Activated naive CD4-positive, alpha-beta T cell treated with anti-CD3 and anti-CD28 coated beads, Interleukin-2, amount 50 U/mL, for 72 hours (primary cell): ENCODE measurements around the gene UGCG. TPM values are rescaled to one million over a fixed set of nuclear protein-coding genes. Genes with fewer than 3 reads are reported as not detected.

Experiments used
- ATAC-seq, 2 donors: fragments of 150-1000 bp; cut with Tn5 transposase; 2 replicates each; pipeline ENCODE4 v1.10.0; 2021; ENCODE audit warnings: mild to moderate bottlenecking in 2 of 2, moderate library complexity in 2 of 2
- DNase-seq, 2 donors: peaks; one replicate each; pipeline ENCODE4 v3.0.0; 2021 to 2022; ENCODE audit warnings: low spot score in 2 of 2
- H3K27ac Mint-ChIP-seq, 2 donors: one replicate each; pipeline ENCODE4 v1.8.0; 2022; ENCODE audit warnings: mild to moderate bottlenecking in 2 of 2, mixed read lengths in 2 of 2
- H3K36me3 Mint-ChIP-seq, 2 donors: one replicate each; pipeline ENCODE4 v1.8.0; 2022; ENCODE audit warnings: mixed read lengths in 2 of 2
- H3K9me3 Mint-ChIP-seq, 2 donors: one replicate each; pipeline ENCODE4 v1.8.0; 2022; ENCODE audit warnings: mixed read lengths in 2 of 2
- total RNA-seq, 2 donors: library from RNA; stranded (reverse); gene quantifications; one replicate each; pipeline ENCODE4 v1.2.3, GENCODE V29; 2022

UGCG gene
- total RNA-seq, 2 donors from 2014 or later = 12.5 to 23.5 TPM

DNA sequence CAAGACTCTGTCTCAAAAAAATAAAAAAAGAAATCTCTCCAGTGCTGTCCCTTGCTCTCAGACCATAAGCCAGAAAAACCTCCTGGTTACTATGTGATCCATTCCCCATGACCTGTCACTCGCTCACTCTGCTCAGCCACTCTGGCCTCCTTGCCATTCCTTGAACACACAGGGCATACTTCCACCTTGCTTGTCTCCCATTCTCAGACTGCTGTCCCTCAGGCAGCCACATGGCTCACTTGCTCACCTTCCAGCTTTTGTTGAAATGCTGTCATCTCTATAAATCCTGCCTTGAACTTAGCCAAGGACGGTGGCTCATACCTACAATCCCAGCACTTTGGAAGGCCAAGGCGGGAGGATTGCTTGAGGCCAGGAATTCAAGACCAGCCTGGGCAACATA, 82.9 kb downstream of the UGCG start:
- no peak for ATAC-seq
- DNase-seq = no peak
- Mint-ChIP-seq H3K9me3 (no peaks in the 10 kb centered on the region), H3K36me3 (no peaks in the 10 kb centered on the region), H3K27ac (no peak overlapping the region)

DNA sequence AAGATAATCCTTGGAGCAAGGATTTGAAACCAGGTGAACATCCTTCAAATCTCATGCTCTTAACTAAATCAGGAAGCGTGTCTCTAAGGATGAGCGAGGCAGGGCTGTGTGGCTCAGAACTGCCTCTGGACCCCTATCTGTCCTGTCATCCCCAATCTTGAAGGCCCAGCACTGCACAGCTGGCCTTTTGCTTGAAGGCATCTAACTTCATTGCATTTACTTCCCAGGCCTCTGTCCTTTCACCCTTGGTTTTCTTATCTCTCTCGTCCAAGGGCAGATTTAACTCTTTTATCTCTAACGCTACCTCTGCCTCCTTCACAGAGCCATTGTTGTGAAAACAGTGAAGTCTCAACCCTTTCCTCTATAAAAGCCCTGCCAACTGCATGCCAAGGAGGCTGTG, 83.8 kb downstream of the UGCG start:
- DNase-seq (no peak), ATAC-seq (no peak)
- H3K9me3 Mint-ChIP-seq = no peaks in the 10 kb centered on the region
- no peak overlapping the region for H3K27ac Mint-ChIP-seq
- H3K36me3 Mint-ChIP-seq = no peaks in the 10 kb centered on the region

DNA sequence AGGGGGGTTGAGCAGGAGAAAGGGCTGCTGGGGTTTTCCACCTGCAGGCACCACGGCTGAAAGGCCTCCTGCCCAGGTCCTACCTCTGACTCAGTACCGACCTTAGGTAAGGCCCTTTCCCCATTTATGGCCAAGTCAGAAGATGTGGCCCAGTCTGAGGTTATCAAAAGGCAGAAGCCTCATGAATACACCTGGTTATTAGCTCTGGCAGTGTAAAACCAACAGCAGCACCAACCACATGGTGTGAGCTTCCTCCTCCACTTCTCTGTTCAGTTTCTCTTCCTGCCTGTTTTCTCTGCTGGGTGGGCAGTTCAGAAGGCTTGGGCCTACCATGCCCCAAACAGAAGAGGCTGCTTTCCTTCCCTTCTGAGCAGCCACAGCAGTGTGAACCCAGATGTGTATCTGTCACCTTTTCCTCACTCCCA, 86.9 kb downstream of the UGCG start:
- Mint-ChIP-seq H3K27ac (no peak overlapping the region), H3K36me3 (no peaks in the 10 kb centered on the region)
- DNase-seq = no peak

GRCh38 chr9:111984086-111984802, 87.6 kb downstream of the UGCG start:
- H3K27ac Mint-ChIP-seq = no peak overlapping the region
- no peaks in the 10 kb centered on the region for H3K9me3 Mint-ChIP-seq
- no peak for DNase-seq
- no peak for ATAC-seq
- no peaks in the 10 kb centered on the region for H3K36me3 Mint-ChIP-seq

More for the DNA sequence above, 86.9 kb downstream of the UGCG start:
- H3K9me3 Mint-ChIP-seq = no peaks in the 10 kb centered on the region
- ATAC-seq = peak in 1 of 2 donors; percentile 82

Other genes starting within 250 kb of the UGCG start
- gene GNG10, start 235.2 kb upstream of the UGCG start, total RNA-seq = 10 to 100 TPM in 1 of 2 donors, 1 to 10 TPM in 1; 7.0 to 27.3 TPM
- under 1 TPM in 1 of 2 donors, not detected in 1; 0.04 TPM for gene SHOC1, start 101.9 kb upstream of the UGCG start, total RNA-seq